ENCODE data around the gene FAM184B. TPM values are rescaled to one million over a fixed set of nuclear protein-coding genes. Genes with fewer than 3 reads are reported as not detected.
"Not testable (repeated sequence)": the region's sequence is repeated elsewhere in the genome, so short reads cannot be mapped to it uniquely, and the experiment has no call there.

FAM184B gene
- polyA plus RNA-seq, 2 of the 4 experiments (the other 2 are of a cell fraction), result not detected

GRCh38 chr4:17662694-17663093 is 118.7 kb downstream of the FAM184B start:
- no peak overlapping the region for H3K4me2 ChIP-seq
- ATAC-seq, result no peak
- no peaks in the 10 kb centered on the region for H3K9me3 ChIP-seq
- H3K27ac ChIP-seq, result no peak overlapping the region
- ChIA-PET POLR2A (no interaction called here), CTCF (interaction anchor here (0.6 kb wide), 1 partner anchor 930 kb away, joined by 3 read pairs; no protein-coding TSS in a partner anchor)
- no peaks in the 10 kb centered on the region for H3K4me1 ChIP-seq
- H3K4me3 ChIP-seq, result no peak overlapping the region
- no peak for DNase-seq (ENCODE audit: low read depth in 1 of 2, low spot score in 1 of 2)
- TF ChIP-seq MAZ (IDR thresholded peaks at IDR 0.05; ENCODE audit: borderline replicate concordance, low read depth, low read length) (no peak), SMC3 (IDR thresholded peaks at IDR 0.05) (no peak), RNF2 (IDR thresholded peaks at IDR 0.05; ENCODE audit: borderline replicate concordance, low read depth) (no peak), REST (IDR thresholded peaks at IDR 0.05) (no peak), KDM1A (IDR thresholded peaks at IDR 0.05; ENCODE audit: low read depth) (no peak), MAFK (IDR thresholded peaks at IDR 0.05; ENCODE audit: partially characterized antibody) (no peak), BCL3 (IDR thresholded peaks at IDR 0.05) (no peak), PHF8 (IDR thresholded peaks at IDR 0.05; ENCODE audit: borderline replicate concordance, low read depth) (no peak), JUNB (IDR thresholded peaks at IDR 0.05) (no peak), CEBPB (IDR thresholded peaks at IDR 0.05) (no peak), NFE2L2 (conservative IDR thresholded peaks at IDR 0.05; ENCODE audit: low read length) (no peak), HMGXB4 (CRISPR knock-in tag; IDR thresholded peaks at IDR 0.05; ENCODE audit: borderline replicate concordance) (no peak), ZNF302 (CRISPR knock-in tag; IDR thresholded peaks at IDR 0.05) (no peak), E2F6 (IDR thresholded peaks at IDR 0.05; ENCODE audit: borderline replicate concordance, low read depth) (no peak), CBX2 (IDR thresholded peaks at IDR 0.05; ENCODE audit: borderline replicate concordance, low read depth) (no peak), HOXB13 (CRISPR knock-in tag; IDR thresholded peaks at IDR 0.05; ENCODE audit: low read depth) (no peak), GATA3 (IDR thresholded peaks at IDR 0.05; ENCODE audit: borderline replicate concordance) (no peak), ESRRA (IDR thresholded peaks at IDR 0.05; ENCODE audit: borderline replicate concordance, low read length) (no peak)
- WGBS (ENCODE audit: missing lambda C conversion rate), result 40% methylated on average over 3 of the region's 3 CpGs
- no peak for FAIRE-seq

- 81% methylated on average over 8 of the region's 8 CpGs for WGBS (ENCODE audit: missing lambda C conversion rate)
- H3K4me1 ChIP-seq; H3K9me3 ChIP-seq; FAIRE-seq; DNase-seq (ENCODE audit: low read depth in 1 of 2, low spot score in 1 of 2); CTCF ChIA-PET; POLR2A ChIA-PET; H3K4me2 ChIP-seq; ATAC-seq; H3K27ac ChIP-seq; H3K4me3 ChIP-seq: not testable (repeated sequence)
These were observed 122.2 kb downstream of the FAM184B start for GRCh38 chr4:17659196-17659595.
